ENCODE results near the gene DCAF4.
"Not testable (repeated sequence)": the region's sequence is repeated elsewhere in the genome, so short reads cannot be mapped to it uniquely, and the experiment has no call there.

The DCAF4 gene

GRCh38 chr14:72941286-72941985 is 15.2 kb downstream of the DCAF4 start:
- DNase-seq = no peak

GRCh38 chr14:72942934-72943333 is 16.7 kb downstream of the DCAF4 start:
- DNase-seq = no peak

GRCh38 chr14:72943876-72944430 is 17.7 kb downstream of the DCAF4 start:
- no peak for DNase-seq

GRCh38 chr14:72945356-72946027 is 19.2 kb downstream of the DCAF4 start:
- no peak for DNase-seq

GRCh38 chr14:72946491-72946890 is 20.2 kb downstream of the DCAF4 start:
- no peak for DNase-seq

GRCh38 chr14:72947366-72948160 is 21.3 kb downstream of the DCAF4 start:
- DNase-seq = no peak

GRCh38 chr14:72948481-72949138 is 22.3 kb downstream of the DCAF4 start:
- no peak for DNase-seq

- DNase-seq = no peak
These were observed 25.9 kb downstream of the DCAF4 start for GRCh38 chr14:72952171-72952570.

GRCh38 chr14:72956741-72957140 is 30.5 kb downstream of the DCAF4 start:
- not testable (repeated sequence) for DNase-seq

GRCh38 chr14:72957213-72957612 is 30.9 kb downstream of the DCAF4 start:
- DNase-seq = no peak

GRCh38 chr14:72958548-72958947 is 32.3 kb downstream of the DCAF4 start:
- DNase-seq = no peak

- not testable (repeated sequence) for DNase-seq
These were observed 34.8 kb downstream of the DCAF4 start for GRCh38 chr14:72961016-72961415.

GRCh38 chr14:72961579-72962335 is 35.5 kb downstream of the DCAF4 start:
- DNase-seq = no peak

- not testable (repeated sequence) for DNase-seq
These were observed 36.1 kb downstream of the DCAF4 start for GRCh38 chr14:72962336-72962754.

GRCh38 chr14:72962829-72963312 is 36.6 kb downstream of the DCAF4 start:
- no peak for DNase-seq

- no peak for DNase-seq
These were observed 39.0 kb downstream of the DCAF4 start for GRCh38 chr14:72965249-72965648.

- DNase-seq = no peak
These were observed 39.8 kb downstream of the DCAF4 start for GRCh38 chr14:72966038-72966437.

GRCh38 chr14:72968316-72968715 is 42.1 kb downstream of the DCAF4 start:
- no peak for DNase-seq

GRCh38 chr14:72970058-72970630 is 43.9 kb downstream of the DCAF4 start:
- no peak for DNase-seq

- DNase-seq = no peak
These were observed 44.7 kb downstream of the DCAF4 start for GRCh38 chr14:72970824-72971434.

GRCh38 chr14:72974661-72975060 is 48.4 kb downstream of the DCAF4 start:
- DNase-seq = no peak
